Left lung (tissue), 10 donors: ENCODE data around the gene CCER1. TPM values are rescaled to one million over a fixed set of nuclear protein-coding genes. Genes with fewer than 3 reads are reported as not detected.

ENCODE experiments used
- ATAC-seq: fragments of 200-7000 bp; cut with Tn5 transposase; one replicate; pipeline ENCODE4 v1.9.1; 2020; ENCODE audit warnings: moderate library complexity
- DNase-seq, 4 donors: peaks; one replicate each; pipeline ENCODE4 v3.0.0-alpha.2; 2013 to 2020
- H3K27ac ChIP-seq, 2 donors: fragments of 200-600 bp; sonication (generic) in 1 of 2; one replicate each; pipeline versions ENCODE4 v1.5.0 to v1.8.0; 2020 to 2021
- H3K27me3 ChIP-seq, 2 donors: fragments of 200-600 bp; sonication (generic) in 1 of 2; one replicate each; pipeline versions ENCODE4 v1.5.0 to v1.8.0; 2020 to 2021
- H3K36me3 ChIP-seq, 2 donors: fragments of 200-600 bp; sonication (generic) in 1 of 2; one replicate each; pipeline versions ENCODE4 v1.5.0 to v1.8.0; 2020 to 2021
- H3K4me1 ChIP-seq, 2 donors: fragments of 200-600 bp; one replicate each; pipeline ENCODE4 v1.8.0; 2021
- H3K4me3 ChIP-seq, 2 donors: fragments of 200-600 bp; sonication (generic) in 1 of 2; one replicate each; pipeline versions ENCODE4 v1.5.0 to v1.8.0; 2020 to 2021; ENCODE audit warnings: mild to moderate bottlenecking in 1 of 2
- H3K9me3 ChIP-seq, 2 donors: fragments of 200-600 bp; sonication (generic) in 1 of 2; one replicate each; pipeline versions ENCODE4 v1.5.0 to v1.8.0; 2020 to 2021
- intact Hi-C, 2 donors: fragments of 100-400 bp; cut with DNase I; formaldehyde crosslinking; loops; one replicate each; pipeline versions ENCODE4 v1.11.2 to v1.14.2; 2022
- polyA plus RNA-seq, 6 donors: library from polyadenylated mRNA; unstranded; fragments of 120-200 nt; gene quantifications; one replicate each; pipeline ENCODE4 v1.2.1, GENCODE V29; 2013; ENCODE audit not compliant: insufficient read length in 6 of 6
- total RNA-seq, 2 donors: library from RNA; stranded (reverse); fragmentation: NEBNext Ultra II Directional; extraction: Animal tissue kit (Norgen Biotek cat#: 25700); gene quantifications; one replicate each; pipeline ENCODE4 v1.2.1, GENCODE V29; 2021
- TF ChIP-seq, protein P1 (sequence below), 2 donors: fragments of 200-600 bp; sonication (generic) in 1 of 2; IDR thresholded peaks; one replicate each; pipeline versions ENCODE4 v1.5.0 to v1.8.0; 2021; ENCODE audit warnings: antibody characterized with exemption in 2 of 2
- donor health status: DM: no; HTN: yes; CAD: no.
- donor health status: DM: no; HTN: no; CAD: no.

The CCER1 gene
- total and polyA plus RNA-seq, 8 donors: not detected

DNA sequence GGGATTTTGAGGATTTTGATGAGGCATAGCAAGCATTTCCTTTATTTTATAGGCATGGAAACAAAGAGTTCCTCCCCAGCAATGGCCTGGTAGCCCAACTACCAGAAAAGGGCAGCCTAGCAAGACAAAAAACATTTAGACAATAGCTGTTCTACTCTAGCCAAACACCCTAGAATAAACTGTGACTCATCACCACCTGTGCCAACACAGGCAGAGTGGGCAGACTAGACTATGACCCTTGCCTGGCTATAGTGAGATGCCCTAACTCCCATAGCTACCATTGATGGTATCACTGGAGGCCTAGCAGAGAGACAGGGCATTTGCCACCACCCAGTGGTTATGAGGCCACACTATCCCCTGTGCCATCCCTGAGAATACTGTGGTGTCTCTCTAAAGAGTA is 15.5 kb upstream of the CCER1 start:
- Histone ChIP-seq H3K36me3 (no peaks in the 10 kb centered on the region), H3K9me3 (no peaks in the 10 kb centered on the region), H3K27ac (no peak overlapping the region), H3K4me3 (no peak overlapping the region), H3K4me1 (no peaks in the 10 kb centered on the region), H3K27me3 (no peaks in the 10 kb centered on the region)
- TF ChIP-seq, protein P1, sequence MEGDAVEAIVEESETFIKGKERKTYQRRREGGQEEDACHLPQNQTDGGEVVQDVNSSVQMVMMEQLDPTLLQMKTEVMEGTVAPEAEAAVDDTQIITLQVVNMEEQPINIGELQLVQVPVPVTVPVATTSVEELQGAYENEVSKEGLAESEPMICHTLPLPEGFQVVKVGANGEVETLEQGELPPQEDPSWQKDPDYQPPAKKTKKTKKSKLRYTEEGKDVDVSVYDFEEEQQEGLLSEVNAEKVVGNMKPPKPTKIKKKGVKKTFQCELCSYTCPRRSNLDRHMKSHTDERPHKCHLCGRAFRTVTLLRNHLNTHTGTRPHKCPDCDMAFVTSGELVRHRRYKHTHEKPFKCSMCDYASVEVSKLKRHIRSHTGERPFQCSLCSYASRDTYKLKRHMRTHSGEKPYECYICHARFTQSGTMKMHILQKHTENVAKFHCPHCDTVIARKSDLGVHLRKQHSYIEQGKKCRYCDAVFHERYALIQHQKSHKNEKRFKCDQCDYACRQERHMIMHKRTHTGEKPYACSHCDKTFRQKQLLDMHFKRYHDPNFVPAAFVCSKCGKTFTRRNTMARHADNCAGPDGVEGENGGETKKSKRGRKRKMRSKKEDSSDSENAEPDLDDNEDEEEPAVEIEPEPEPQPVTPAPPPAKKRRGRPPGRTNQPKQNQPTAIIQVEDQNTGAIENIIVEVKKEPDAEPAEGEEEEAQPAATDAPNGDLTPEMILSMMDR (IDR thresholded peaks at IDR 0.05): no peak
- DNase-seq (no peak), ATAC-seq (no peak)
- intact Hi-C loops: loop anchor here in 1 of 2 donors (10.0 kb wide), 1 partner anchor 384 kb away; no protein-coding TSS in a partner anchor

DNA sequence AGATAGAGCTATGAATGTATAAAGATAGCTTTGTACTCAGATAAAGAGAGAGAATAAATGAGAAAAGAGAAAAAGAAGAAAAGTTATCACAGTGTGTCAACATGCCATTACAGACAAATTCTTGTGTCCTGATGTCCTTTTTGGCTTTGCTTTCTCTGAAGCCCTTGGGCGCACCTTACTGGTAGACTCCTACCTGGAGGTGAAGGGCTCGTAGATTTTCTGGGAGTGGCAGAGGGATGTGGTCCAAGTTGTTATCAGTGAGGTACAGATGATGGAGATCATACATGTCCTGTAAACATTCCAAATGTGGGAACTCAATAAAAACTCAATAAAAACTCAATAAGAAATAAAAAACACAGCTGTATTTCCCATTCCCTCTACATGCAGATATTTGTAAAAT is 14.9 kb upstream of the CCER1 start:
- no peaks in the 10 kb centered on the region for H3K9me3 ChIP-seq
- H3K4me1 ChIP-seq: no peaks in the 10 kb centered on the region
- no peak overlapping the region for H3K27ac ChIP-seq
- no peak for DNase-seq
- TF ChIP-seq, protein P1 (IDR thresholded peaks at IDR 0.05): no peak
- H3K27me3 ChIP-seq: no peaks in the 10 kb centered on the region
- no peak overlapping the region for H3K4me3 ChIP-seq
- ATAC-seq: no peak
- H3K36me3 ChIP-seq: no peaks in the 10 kb centered on the region
- intact Hi-C loops: loop anchor here in 1 of 2 donors (10.0 kb wide), 1 partner anchor 385 kb away; no protein-coding TSS in a partner anchor

DNA sequence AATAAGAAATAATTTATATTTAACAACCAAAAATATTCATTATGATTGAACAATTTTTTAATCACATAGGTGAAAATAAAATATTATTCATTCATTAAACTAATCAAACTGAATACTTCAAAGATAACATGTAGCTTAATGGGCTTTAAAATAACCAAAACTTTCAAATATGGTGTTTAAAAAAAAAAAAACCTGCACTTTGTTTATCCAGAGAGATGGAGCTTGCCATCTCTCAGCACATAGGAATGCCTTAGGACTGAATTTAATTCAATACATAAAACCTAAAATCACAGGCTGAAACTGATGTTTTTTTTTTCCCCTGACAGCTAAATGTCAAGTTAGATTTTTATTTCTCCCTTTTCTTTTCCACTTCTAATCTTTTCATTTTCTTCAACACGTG is 14.4 kb upstream of the CCER1 start:
- no peaks in the 10 kb centered on the region for H3K9me3 ChIP-seq
- TF ChIP-seq, protein P1 (IDR thresholded peaks at IDR 0.05): no peak
- no peak overlapping the region for H3K27ac ChIP-seq
- no peak overlapping the region for H3K4me3 ChIP-seq
- H3K36me3 ChIP-seq: no peaks in the 10 kb centered on the region
- DNase-seq (no peak), ATAC-seq (no peak)
- no peaks in the 10 kb centered on the region for H3K4me1 ChIP-seq
- no peaks in the 10 kb centered on the region for H3K27me3 ChIP-seq
- intact Hi-C loops: no loop called here

DNA sequence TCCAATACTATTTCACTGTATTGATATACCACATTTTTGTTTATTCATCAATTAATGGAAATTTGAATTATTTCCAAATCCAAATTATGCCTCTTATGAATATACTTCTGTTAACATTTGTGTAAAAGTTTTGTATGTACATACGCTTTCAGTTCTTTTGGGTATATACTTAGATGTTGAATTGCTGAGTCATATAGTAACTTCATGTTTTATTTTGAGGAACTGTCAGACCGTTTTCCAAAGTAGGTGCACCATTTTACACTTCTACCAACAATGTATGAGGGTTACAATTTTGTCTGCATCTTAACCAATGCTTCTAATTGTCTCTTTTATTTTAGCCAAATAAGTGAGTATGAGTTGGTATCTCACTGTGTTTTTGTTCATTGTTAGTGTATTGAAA is 10.2 kb upstream of the CCER1 start:
- no peaks in the 10 kb centered on the region for H3K4me1 ChIP-seq
- no peak for DNase-seq
- H3K4me3 ChIP-seq: no peak overlapping the region
- intact Hi-C loops: no loop called here
- no peaks in the 10 kb centered on the region for H3K9me3 ChIP-seq
- H3K27ac ChIP-seq: no peak overlapping the region
- no peak for ATAC-seq
- TF ChIP-seq, protein P1 (IDR thresholded peaks at IDR 0.05): no peak
- no peaks in the 10 kb centered on the region for H3K27me3 ChIP-seq
- H3K36me3 ChIP-seq: no peaks in the 10 kb centered on the region

DNA sequence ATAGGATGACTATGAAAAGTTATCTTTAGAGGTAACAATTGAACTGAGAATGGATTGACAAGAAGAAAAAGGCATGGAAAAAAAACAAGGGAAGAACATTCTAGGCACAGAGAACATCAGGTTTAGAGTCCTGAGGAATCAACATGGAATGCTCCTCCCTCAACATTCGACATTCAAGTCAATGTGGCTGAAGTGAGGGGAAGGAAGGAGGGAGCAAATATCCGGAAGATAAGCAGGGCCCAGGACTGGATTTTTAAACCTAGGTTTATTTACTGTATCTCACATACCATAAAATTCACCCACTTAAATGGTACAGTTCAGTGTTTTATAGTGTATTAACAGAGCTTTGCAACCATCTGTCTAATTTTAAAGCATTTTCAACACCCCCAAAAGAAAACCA is 9.6 kb upstream of the CCER1 start:
- intact Hi-C loops: no loop called here
- H3K9me3 ChIP-seq: no peaks in the 10 kb centered on the region
- no peak overlapping the region for H3K4me3 ChIP-seq

More for the DNA sequence above, 9.6 kb upstream of the CCER1 start:
- H3K27me3 ChIP-seq: no peaks in the 10 kb centered on the region
- no peak for ATAC-seq
- no peaks in the 10 kb centered on the region for H3K36me3 ChIP-seq
- H3K4me1 ChIP-seq: no peaks in the 10 kb centered on the region
- no peak overlapping the region for H3K27ac ChIP-seq
- no peak for DNase-seq
- TF ChIP-seq, protein P1 (IDR thresholded peaks at IDR 0.05): no peak
